Fibroblast of skin of left quadriceps (primary cell): ENCODE data around the gene COP1.
"Not testable (repeated sequence)": the region's sequence is repeated elsewhere in the genome, so short reads cannot be mapped to it uniquely, and the experiment has no call there.

ENCODE experiments used
- DNase-seq, 2 experiments: peaks; one replicate each; pipeline ENCODE4 v3.0.0-alpha.2; 2013; ENCODE audit warnings: low read depth in 2 of 2

Gene COP1

GRCh38 chr1:176043537-176043936, 163.5 kb downstream of the COP1 start:
- no peak for DNase-seq

GRCh38 chr1:176033881-176034280, 173.2 kb downstream of the COP1 start:
- DNase-seq: no peak

- peak in 1 of 2 experiments; percentile 5 for DNase-seq
Observed at GRCh38 chr1:176033474-176033873, 173.6 kb downstream of the COP1 start.

- DNase-seq: no peak
Observed at GRCh38 chr1:176032040-176032645, 174.9 kb downstream of the COP1 start.

- no peak for DNase-seq
Observed at GRCh38 chr1:176029609-176030008, 177.5 kb downstream of the COP1 start.

DNA sequence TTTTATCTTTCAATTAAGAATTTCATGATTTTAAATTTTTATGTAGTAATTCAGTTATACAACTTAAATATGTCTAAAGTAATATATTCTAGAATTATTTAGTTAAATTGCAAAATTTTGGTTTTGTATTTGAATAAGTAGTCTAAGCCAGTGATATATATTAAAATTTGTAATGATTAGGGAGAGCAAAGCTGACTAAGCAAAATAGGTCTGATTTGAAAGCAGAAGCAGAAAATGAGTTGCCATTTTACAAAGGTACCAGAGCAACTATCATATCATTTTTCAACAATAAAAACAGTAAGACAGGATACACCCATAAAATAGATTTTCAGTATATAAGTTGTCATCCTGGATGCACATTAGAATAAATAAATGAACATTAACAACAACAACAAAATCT, 177.9 kb downstream of the COP1 start:
- DNase-seq: no peak

DNA sequence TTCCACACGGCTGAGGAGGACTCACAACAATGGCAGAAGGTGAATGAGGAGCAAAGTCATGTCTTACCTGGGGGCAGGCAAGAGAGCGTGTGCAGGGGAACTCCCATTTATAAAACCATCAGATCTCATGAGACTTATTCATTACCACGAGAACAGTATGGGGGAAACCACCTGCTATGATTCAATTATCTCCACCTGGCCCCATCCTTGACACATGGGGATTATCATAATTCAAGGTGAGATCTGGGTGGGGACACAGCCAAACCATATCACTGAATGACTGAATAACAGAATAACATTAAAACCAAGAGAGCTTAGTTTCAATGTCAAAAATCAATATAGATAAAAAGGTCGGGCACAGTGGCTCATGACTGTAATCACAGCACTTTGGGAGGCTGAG, 179.2 kb downstream of the COP1 start:
- DNase-seq: not testable (repeated sequence)

DNA sequence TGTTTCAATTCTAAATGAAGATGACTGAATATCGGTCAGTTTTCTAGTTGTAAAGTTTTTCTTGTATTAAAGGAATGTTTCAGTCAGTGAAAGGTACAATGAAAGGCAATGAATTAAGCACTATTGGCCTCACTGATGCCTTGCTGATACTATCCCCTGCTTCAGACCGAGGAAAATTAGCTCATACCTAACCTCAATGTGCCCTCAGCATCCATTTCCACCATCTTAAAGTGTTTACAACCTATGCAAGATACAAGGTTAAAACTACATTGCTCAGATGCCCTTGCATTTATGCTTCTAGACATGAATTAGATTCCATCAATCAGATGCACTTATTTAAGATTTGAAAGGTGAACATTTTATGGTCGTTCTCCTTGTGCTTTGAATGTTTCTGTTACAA, 184.5 kb downstream of the COP1 start:
- no peak for DNase-seq

DNA sequence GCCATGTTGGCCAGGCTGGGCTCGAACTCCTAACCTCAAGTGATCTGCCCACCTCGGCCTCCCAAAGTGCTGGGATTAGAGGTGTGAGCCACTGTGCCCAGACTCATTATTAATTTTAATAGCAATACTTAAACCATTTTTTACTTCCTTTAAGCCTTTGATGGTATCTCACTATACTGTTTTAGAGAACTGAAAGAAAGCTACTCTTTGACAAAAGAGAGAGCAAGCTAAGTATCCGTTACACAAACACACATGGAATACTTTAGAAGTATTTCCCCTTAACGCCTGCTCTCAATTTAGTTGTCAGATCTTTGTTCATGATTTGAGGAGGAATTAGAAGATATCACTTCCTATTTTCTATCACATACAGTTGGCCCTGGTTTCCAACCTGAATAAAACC, 189.4 kb downstream of the COP1 start:
- no peak for DNase-seq

DNA sequence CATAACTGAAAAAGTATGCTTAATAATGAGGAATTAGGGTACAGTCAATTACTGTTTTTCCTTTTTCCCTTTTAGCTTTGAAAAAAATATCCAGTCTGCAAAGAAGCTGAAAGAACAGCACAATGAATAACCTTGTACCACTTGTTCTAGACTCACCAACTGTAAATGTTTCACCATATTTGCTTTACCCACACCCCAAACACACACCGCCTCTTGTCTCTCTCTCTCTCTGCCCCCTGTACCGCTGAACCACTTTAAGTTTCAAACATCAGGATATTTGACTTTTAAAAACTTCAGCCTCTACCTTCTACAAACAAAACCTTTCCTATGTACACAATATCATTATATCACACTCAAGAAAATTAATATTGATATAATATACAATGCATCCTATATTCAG, 197.1 kb downstream of the COP1 start:
- DNase-seq: no peak

DNA sequence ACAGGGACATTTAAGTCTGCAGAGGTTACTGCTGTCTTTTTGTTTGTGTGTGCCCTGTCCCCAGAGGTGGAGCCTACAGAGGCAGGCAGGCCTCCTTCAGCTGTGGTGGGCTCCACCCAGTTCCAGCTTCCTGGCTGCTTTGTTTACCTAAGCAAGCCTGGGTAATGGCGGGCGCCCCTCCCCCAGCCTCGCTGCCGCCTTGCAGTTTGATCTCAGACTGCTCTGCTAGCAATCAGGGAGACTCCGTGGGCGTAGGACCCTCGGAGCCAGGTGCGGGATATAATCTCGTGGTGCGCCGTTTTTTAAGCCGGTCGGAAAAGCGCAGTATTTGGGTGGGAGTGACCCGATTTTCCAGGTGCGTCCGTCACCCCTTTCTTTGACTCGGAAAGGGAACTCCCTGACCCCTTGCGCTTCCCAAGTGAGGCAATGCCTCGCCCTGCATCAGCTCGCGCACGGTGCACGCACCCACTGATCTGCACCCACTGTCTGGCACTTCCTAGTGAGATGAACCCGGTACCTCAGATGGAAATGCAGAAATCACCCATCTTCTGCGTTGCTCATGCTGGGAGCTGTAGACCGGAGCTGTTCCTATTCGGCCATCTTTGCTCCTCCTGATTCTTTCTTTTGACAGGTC, 199.2 kb downstream of the COP1 start:
- DNase-seq: not testable (repeated sequence)

- DNase-seq: not testable (repeated sequence)
Observed at GRCh38 chr1:175994660-175995059, 212.4 kb downstream of the COP1 start.

GRCh38 chr1:175992825-175993224, 214.3 kb downstream of the COP1 start:
- not testable (repeated sequence) for DNase-seq

- not testable (repeated sequence) for DNase-seq
Observed at GRCh38 chr1:175992202-175992601, 214.9 kb downstream of the COP1 start.

DNA sequence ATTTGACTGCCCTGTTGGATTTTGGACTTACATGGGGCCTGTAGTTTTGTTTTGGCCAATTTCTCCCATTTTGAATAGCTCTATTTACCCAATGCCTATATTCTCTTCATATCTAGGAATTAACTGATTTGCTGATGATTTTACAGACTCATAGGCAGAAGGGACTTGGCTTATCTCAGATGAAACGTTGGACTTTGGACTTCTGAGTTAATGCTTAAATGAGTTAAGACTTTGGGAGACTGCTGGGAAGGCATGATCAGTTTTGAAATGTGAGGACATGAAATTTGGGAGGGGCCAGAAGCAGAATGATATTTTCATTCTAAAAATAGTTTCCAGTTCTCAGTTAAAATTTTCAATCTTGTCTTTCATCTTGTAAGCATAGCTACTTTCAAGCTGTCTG, 222.3 kb downstream of the COP1 start:
- DNase-seq: no peak

DNA sequence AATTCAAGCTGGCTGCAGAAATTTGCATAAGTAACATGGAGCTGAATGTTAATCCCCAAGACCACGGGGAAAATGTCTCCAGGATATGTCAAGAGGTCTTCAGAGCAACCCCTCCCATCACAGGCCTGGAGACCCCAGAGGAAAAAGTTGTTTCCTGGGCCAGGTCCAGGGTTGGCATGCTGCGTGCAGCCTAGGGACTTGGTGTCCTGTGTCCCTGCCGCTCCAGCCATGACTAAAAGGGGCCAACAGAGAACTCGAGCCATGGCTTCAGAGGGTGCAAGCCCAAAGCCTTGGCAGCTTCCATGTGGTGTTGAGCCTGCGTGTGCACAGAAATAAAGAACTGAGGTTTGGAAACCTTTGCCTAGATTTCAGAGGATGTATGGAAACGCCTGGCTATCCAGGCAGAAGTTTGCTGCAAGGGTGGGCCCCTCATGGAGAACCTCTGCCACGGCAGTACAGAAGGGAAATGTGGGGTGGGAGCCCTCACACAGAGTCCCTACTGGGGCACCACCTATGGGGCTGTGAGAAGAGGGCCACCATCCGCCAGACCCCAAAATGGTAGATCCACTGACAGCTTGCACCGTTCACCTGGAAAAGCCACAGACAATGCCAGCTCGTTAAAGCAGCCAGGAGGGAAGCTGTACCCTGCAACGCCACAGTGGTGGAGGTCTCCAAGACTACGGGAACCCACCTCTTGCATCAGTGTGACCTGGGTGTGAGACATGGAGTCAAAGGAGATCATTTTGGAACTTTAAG, 222.9 kb downstream of the COP1 start:
- DNase-seq: no peak

DNA sequence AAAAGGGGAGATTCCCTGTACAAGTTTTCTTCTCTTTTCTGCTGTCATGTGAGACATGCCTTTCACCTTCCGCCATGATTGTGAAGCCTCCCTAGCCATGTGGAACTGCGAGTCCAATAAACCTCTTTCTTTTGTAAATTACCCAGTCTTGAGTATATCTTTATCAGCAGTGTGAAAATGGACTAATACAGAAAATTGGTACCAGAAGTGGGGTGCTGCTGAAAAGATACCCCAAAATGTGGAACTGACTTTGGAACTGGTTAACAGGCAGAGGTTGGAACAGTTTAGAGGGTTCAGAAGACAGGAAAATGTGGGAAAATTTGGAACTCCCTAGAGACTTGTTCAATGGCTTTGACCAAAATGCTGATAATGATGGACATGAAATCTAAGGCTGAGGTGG, 223.7 kb downstream of the COP1 start:
- not testable (repeated sequence) for DNase-seq

DNA sequence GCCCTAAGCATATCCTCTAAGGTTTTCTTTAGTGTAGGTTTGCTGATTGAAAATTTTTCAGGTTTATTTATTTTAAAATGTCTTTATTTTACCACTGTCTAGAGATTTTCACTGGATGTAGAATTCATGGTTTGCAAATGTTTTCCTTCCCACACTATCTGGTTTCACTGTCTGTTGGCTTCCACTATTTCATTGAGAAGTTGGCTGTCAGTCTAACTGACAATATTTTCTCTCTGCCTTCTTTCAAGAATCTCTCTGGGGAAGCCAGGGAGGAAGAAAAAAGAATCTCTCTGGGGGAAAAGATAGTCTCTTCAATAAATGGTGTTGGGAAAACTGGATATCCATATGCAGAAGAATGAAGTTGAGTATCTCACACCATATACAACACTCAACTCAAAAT, 226.0 kb downstream of the COP1 start:
- no peak for DNase-seq

DNA sequence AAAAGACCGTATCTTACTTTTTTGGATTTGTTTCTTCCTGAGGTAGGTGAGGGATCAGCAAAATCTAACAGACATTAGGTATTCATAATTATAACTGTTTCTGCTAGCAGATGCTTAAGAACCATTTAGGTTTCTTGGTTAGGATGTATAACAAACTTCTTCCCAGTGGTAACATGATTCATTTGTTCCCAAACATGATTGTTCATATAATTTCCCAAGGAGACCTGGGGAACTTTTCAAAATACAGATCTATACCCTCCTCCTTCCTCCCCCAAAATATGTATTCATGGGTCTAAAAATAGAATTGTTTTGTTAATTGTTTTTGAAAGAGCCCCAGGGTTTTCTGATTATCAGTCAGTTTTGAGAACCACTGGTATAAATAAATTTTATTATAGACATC, 228.2 kb downstream of the COP1 start:
- DNase-seq: no peak

- DNase-seq: no peak
Observed at GRCh38 chr1:175978476-175978875, 228.6 kb downstream of the COP1 start.

GRCh38 chr1:175976865-175977642, 230.0 kb downstream of the COP1 start:
- DNase-seq: peak; percentile 3 to 4

GRCh38 chr1:175969231-175969630, 237.9 kb downstream of the COP1 start:
- no peak for DNase-seq
